GM12875 (cell line): ENCODE results near the gene POU5F2.

Experiments
- H3K4me3 ChIP-seq: one replicate; pipeline ENCODE4 v1.5.1; 2011; ENCODE audit warnings: low read depth, low read length, control low read depth
- CTCF ChIP-seq: IDR thresholded peaks from 2 replicates; pipeline ENCODE4 v1.5.1; 2011; ENCODE audit warnings: low read depth, mild to moderate bottlenecking, control low read depth, inconsistent platforms, low read length, moderate library complexity, borderline replicate concordance; ENCODE audit not compliant: insufficient read depth

Gene POU5F2

DNA sequence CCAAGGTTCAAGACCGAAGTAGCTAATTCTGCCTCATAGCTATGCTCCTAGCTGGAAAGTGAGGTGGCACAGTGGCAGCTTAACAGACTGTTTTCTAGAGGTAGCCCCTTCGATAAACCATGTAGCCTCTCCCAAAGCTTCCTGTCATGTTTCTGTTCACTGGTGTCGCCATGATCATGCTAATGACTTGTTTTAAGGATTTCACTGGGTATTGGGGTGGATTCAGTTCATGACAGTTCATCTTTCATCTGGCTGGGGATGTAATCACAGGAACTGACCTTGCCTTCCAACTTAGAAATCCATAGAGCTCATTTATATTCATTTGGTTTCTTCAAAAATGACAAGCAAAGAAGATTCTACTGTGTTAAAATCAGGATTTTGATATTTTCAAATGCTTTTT, 9.4 kb downstream of the POU5F2 start:
- no peak for TF ChIP-seq CTCF
- no peak overlapping the region for H3K4me3 ChIP-seq

GRCh38 chr5:93726595-93726994, 14.8 kb downstream of the POU5F2 start:
- no peak for TF ChIP-seq CTCF
- no peak overlapping the region for H3K4me3 ChIP-seq

DNA sequence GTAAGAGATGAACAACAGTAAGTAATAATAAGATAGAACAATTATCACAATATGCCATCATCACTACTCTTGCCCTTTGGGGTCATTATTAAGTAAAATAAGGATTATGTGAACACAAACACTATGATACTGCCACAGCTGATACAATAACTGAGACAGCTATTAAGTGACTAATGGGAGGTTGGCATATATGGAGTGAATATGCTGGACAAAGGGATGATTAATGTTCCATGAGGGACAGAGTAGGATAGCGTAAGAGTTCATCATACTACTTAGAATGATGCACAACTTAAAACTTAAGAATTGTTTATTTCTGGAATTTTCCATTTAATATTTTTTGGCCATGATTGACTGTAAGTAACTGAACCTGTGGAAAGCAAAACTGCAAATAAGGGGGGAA, 16.6 kb downstream of the POU5F2 start:
- TF ChIP-seq CTCF = no peak

GRCh38 chr5:93723681-93724080, 17.7 kb downstream of the POU5F2 start:
- no peak overlapping the region for H3K4me3 ChIP-seq
- TF ChIP-seq CTCF = no peak

More for the DNA sequence above, 16.6 kb downstream of the POU5F2 start:
- H3K4me3 ChIP-seq = no peak overlapping the region

GRCh38 chr5:93723005-93723404, 18.4 kb downstream of the POU5F2 start:
- no peak for TF ChIP-seq CTCF
- no peak overlapping the region for H3K4me3 ChIP-seq

DNA sequence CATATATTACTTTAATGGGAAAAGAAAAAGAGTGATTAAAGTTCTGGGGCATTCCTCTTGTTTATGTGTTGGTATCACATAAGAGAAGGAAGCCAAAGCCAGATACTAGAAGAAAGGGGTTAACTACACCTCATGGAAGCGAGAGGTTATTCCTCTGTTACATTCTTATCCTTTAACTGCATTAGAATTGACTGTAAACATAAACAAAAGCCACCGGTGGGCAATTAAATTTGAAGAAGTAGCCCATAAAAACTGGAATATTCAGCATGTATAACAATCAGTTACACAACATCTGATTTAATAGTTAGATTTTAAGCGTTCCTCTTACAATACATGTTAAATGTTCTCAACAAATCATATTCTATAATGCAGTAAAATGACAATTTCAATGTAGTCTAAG, 18.8 kb downstream of the POU5F2 start:
- TF ChIP-seq CTCF = no peak
- H3K4me3 ChIP-seq = no peak overlapping the region

DNA sequence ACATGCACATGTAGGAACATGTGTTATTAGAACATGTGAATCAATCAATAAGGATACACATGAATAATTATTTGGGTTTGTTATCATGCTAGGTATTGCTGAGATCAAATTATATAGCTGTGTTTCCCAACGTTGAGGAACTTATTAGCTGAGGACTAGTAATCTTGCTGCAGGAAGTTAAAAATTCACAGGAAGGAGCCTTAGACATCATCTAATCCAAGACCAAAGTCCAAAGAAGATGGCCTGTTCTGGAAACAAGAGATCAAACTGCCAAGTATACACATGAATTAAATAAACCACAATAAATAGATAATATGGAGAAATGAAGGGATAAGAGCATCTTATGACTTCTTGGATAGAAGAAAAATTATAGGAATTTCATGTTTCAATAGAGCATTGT, 19.9 kb downstream of the POU5F2 start:
- H3K4me3 ChIP-seq = no peak overlapping the region
- TF ChIP-seq CTCF = no peak
